Measurements from ENCODE around the gene AGO4.
A peak's percentile ranks its signal among the peaks of the same experiment; 100 is the strongest.

DNA sequence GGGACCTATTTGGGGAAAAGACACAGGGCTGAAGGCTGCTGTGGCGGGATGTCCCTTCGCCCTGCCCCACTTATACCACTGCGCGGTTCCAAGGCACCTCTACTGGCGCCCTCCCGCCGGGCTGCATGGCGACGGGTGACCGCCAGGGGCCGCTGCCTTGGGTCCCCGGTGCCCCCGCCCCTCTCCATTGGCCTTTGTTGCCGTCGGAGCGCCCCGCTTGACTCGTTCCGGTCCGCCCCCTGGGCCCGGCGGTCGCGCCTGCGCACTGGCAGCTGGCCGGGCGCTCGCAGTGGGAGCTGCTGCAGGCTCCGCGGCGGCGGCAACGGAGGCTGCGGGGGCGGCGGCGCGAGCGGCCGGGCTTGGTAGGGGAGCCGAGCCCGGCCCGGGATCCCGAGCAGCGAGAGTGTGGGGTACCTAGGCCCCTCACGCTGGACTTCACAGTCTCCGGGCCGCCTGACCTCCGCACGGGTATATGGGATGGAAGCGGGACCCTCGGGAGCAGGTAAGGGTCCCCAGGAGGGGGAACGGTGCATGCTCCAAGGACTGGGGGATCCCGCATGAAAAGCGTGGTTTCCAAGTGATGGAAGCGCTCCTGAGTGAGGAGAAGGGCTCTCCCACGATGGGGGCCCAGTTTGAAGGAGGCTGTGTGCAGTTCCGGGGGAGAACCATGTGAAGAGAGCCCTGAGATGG, 75.3 kb downstream of the AGO4 start, which contains the start of gene AGO1:
- TF ChIP-seq, protein P1, sequence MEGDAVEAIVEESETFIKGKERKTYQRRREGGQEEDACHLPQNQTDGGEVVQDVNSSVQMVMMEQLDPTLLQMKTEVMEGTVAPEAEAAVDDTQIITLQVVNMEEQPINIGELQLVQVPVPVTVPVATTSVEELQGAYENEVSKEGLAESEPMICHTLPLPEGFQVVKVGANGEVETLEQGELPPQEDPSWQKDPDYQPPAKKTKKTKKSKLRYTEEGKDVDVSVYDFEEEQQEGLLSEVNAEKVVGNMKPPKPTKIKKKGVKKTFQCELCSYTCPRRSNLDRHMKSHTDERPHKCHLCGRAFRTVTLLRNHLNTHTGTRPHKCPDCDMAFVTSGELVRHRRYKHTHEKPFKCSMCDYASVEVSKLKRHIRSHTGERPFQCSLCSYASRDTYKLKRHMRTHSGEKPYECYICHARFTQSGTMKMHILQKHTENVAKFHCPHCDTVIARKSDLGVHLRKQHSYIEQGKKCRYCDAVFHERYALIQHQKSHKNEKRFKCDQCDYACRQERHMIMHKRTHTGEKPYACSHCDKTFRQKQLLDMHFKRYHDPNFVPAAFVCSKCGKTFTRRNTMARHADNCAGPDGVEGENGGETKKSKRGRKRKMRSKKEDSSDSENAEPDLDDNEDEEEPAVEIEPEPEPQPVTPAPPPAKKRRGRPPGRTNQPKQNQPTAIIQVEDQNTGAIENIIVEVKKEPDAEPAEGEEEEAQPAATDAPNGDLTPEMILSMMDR (IDR thresholded peaks at IDR 0.05), result peak; percentile 83 to 98 (median 86)
- TF ChIP-seq POLR2A (IDR thresholded peaks at IDR 0.05) (peak in 1 of 2 donors; percentile 37), EP300 (IDR thresholded peaks at IDR 0.05) (no peak)

All from sigmoid colon (tissue), 4 donors.